ENCODE results near the gene OTUB1. TPM values are rescaled to one million over a fixed set of nuclear protein-coding genes. Genes with fewer than 3 reads are reported as not detected.

OTUB1 gene
- total RNA-seq, 1 experiment from 2014 or later = 87.0 TPM

DNA sequence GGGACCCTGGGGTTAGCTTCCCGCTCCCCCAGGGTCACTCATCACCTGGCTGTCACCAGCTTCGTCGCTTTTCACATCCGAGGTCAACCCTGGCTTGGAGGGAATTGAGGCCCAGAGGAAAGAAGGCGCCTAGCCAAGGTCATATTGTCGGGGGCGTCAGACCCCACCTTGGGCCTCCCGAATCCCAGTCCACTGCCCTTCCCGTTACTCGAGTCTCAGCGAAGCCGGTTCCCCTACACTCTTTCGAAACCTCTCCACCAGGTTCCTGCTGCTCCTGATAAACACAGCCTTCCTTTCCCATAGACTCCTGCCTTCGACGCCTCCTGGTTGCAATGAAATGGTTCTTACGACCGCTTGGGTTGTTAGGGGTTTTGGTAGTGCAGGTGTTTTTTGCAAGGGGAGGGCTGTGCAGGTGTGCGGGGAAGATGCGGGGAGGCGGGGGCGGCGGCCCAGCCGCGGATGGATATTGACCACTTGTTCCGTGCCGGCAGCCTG, 46.8 kb upstream of the OTUB1 start:
- Histone ChIP-seq H3K4me1 (ENCODE audit: control insufficient read depth in 1 of 2, insufficient read depth in 2 of 2, low read length in 2 of 2) (peaks cover 10 to 29% of the 10 kb centered on the region in 2 experiments), H3K9me2 (ENCODE audit: insufficient read depth) (no peaks in the 10 kb centered on the region), H4K20me1 (ENCODE audit: insufficient read depth) (no peaks in the 10 kb centered on the region), H3K4me3 (replicated peaks in 1 of 2; ENCODE audit: low read depth in 1 of 2, low read length in 2 of 2) (peak overlapping the region; percentile 92 to 97), H3K27ac (ENCODE audit: low read depth, low read length) (peak overlapping the region; percentile 63), H3K79me2 (ENCODE audit: insufficient read depth, low read length) (peaks cover 56% of the 10 kb centered on the region), H3K9me3 (ENCODE audit: control insufficient read depth in 1 of 2, insufficient read depth in 1 of 2, low read depth in 1 of 2, low read length in 2 of 2) (no peaks in the 10 kb centered on the region), H3K27me3 (ENCODE audit: insufficient read depth, low read length) (no peaks in the 10 kb centered on the region), H3K9ac (ENCODE audit: low read length) (peak overlapping the region; percentile 89), H3K4me2 (ENCODE audit: low read length) (peak overlapping the region; percentile 94), H2AFZ (ENCODE audit: low read depth, low read length, poor library complexity, severe bottlenecking) (no peak overlapping the region), H3K36me3 (ENCODE audit: control insufficient read depth in 1 of 2, insufficient read depth in 2 of 2, low read length in 2 of 2) (no peaks in the 10 kb centered on the region)
- intact Hi-C loops (cut with micrococcal nuclease) = no loop called here
- RAD21 ChIA-PET (ENCODE audit: low non-redundant PET in 1 of 2, low total read pairs in 2 of 2, uncharacterized antibody in 2 of 2, unreplicated experiment in 2 of 2) = interaction anchor here (0.6 kb wide), 2 partner anchors 22 to 68 kb away, joined by 3 read pairs; no protein-coding TSS in a partner anchor
- POLR2A ChIA-PET = no interaction called here
- no peak for ATAC-seq
- CTCF ChIA-PET = interaction anchor here (0.8 kb wide), 1 partner anchor 102 kb away, joined by 3 read pairs; no protein-coding TSS in a partner anchor
- no peak for DNase-seq (ENCODE audit: low read depth, low spot score)
- TF ChIP-seq, protein P1, sequence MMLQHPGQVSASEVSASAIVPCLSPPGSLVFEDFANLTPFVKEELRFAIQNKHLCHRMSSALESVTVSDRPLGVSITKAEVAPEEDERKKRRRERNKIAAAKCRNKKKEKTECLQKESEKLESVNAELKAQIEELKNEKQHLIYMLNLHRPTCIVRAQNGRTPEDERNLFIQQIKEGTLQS (IDR thresholded peaks at IDR 0.05) = no peak
- no peak for TF ChIP-seq SP1 (IDR thresholded peaks at IDR 0.05; ENCODE audit: low read depth)
- TF ChIP-seq EGR1 (IDR thresholded peaks at IDR 0.05; ENCODE audit: low read depth) = 0 out of 2 replicates have a peak, but pooled peaks have one; percentile 10
- no peak for TF ChIP-seq CEBPB (IDR thresholded peaks at IDR 0.05; ENCODE audit: low read depth)
- TF ChIP-seq EZH2 (IDR thresholded peaks at IDR 0.05) = no peak
- TF ChIP-seq TCF7L2 (IDR thresholded peaks at IDR 0.05; ENCODE audit: borderline replicate concordance, extremely low read depth, insufficient read depth, insufficient read length) = no peak
- TF ChIP-seq ZNF274 (IDR thresholded peaks at IDR 0.05; ENCODE audit: low read depth, low read length) = no peak
- no peak for TF ChIP-seq ZFX (IDR thresholded peaks at IDR 0.05)
- BruUV-seq (replicated peaks) = no TSS peak

- Histone ChIP-seq H3K27ac (ENCODE audit: low read depth, low read length) (no peak overlapping the region), H4K20me1 (ENCODE audit: insufficient read depth) (no peaks in the 10 kb centered on the region; the same call in 1 of the 2 replicates), H3K9me2 (ENCODE audit: insufficient read depth) (no peaks in the 10 kb centered on the region), H3K27me3 (ENCODE audit: insufficient read depth, low read length) (no peaks in the 10 kb centered on the region), H3K79me2 (ENCODE audit: insufficient read depth, low read length) (peaks cover 66% of the 10 kb centered on the region), H3K4me1 (ENCODE audit: control insufficient read depth in 1 of 2, insufficient read depth in 2 of 2, low read length in 2 of 2) (peaks cover 10 to 34% of the 10 kb centered on the region in 2 experiments), H3K4me2 (ENCODE audit: low read length) (no peak overlapping the region), H2AFZ (ENCODE audit: low read depth, low read length, poor library complexity, severe bottlenecking) (no peak overlapping the region), H3K4me3 (replicated peaks in 1 of 2; ENCODE audit: low read depth in 1 of 2, low read length in 2 of 2) (no peak overlapping the region), H3K36me3 (ENCODE audit: control insufficient read depth in 1 of 2, insufficient read depth in 2 of 2, low read length in 2 of 2) (no peaks in the 10 kb centered on the region), H3K9ac (ENCODE audit: low read length) (no peak overlapping the region), H3K9me3 (ENCODE audit: control insufficient read depth in 1 of 2, insufficient read depth in 1 of 2, low read depth in 1 of 2, low read length in 2 of 2) (no peaks in the 10 kb centered on the region)
- TSS peak; percentile 57 for BruUV-seq (replicated peaks)
- ATAC-seq (no peak), DNase-seq (ENCODE audit: low read depth, low spot score) (no peak)
- ChIA-PET RAD21 (ENCODE audit: low non-redundant PET in 1 of 2, low total read pairs in 2 of 2, uncharacterized antibody in 2 of 2, unreplicated experiment in 2 of 2) (no interaction called here), CTCF (no interaction called here), POLR2A (no interaction called here)
- intact Hi-C loops (cut with micrococcal nuclease) = no loop called here
- TF ChIP-seq MAX (IDR thresholded peaks at IDR 0.05) (no peak), YY1 (IDR thresholded peaks at IDR 0.05; ENCODE audit: extremely low read depth, insufficient replicate concordance, low read depth, low read length) (no peak), CBX3 (IDR thresholded peaks at IDR 0.05; ENCODE audit: low read depth) (no peak), ELF1 (IDR thresholded peaks at IDR 0.05; ENCODE audit: borderline replicate concordance, low read depth) (no peak), SRF (IDR thresholded peaks at IDR 0.05; ENCODE audit: low read depth) (no peak), TCF7L2 (IDR thresholded peaks at IDR 0.05; ENCODE audit: borderline replicate concordance, extremely low read depth, insufficient read depth, insufficient read length) (no peak), ZFX (IDR thresholded peaks at IDR 0.05) (no peak), SP1 (IDR thresholded peaks at IDR 0.05; ENCODE audit: low read depth) (no peak), ZNF274 (IDR thresholded peaks at IDR 0.05; ENCODE audit: low read depth, low read length) (no peak), CTCF (IDR thresholded peaks at IDR 0.05 in 2 of 3, conservative IDR thresholded peaks at IDR 0.05 in 1 of 3; ENCODE audit: borderline replicate concordance in 1 of 3, insufficient read depth in 1 of 3, low read depth in 2 of 3, low read length in 2 of 3) (no peak)
- TF ChIP-seq, protein P2, sequence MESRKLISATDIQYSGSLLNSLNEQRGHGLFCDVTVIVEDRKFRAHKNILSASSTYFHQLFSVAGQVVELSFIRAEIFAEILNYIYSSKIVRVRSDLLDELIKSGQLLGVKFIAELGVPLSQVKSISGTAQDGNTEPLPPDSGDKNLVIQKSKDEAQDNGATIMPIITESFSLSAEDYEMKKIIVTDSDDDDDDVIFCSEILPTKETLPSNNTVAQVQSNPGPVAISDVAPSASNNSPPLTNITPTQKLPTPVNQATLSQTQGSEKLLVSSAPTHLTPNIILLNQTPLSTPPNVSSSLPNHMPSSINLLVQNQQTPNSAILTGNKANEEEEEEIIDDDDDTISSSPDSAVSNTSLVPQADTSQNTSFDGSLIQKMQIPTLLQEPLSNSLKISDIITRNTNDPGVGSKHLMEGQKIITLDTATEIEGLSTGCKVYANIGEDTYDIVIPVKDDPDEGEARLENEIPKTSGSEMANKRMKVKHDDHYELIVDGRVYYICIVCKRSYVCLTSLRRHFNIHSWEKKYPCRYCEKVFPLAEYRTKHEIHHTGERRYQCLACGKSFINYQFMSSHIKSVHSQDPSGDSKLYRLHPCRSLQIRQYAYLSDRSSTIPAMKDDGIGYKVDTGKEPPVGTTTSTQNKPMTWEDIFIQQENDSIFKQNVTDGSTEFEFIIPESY (IDR thresholded peaks at IDR 0.05; ENCODE audit: extremely low read depth, insufficient replicate concordance, low read length) = no peak
- TF ChIP-seq, protein P1 (IDR thresholded peaks at IDR 0.05) = no peak
Observed at GRCh38 chr11:63940786-63941185, 45.5 kb upstream of the OTUB1 start.
